ENCODE measurements around the gene GNB4.

Gene GNB4

DNA sequence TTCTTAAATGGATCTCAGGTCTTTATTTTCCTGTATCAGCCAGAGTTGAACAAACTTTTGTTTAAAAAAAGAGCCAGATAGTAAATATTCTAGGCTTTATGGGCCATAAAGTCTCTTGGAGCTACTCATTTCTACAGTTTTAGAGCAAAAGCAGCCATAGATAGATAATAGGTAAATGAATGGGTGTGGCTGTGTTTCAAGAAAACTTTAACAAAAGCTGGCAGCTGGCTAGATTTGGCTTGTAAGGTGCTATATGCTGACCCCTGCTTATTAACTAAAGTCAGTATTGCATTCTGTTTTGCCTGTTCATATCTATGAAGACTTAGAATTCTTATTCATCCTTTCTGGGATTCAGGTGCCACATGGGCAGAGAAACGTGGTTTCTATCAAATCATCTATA lies 74.8 kb downstream of the GNB4 start:
- Mint-ChIP-seq H3K9me3 (no peaks in the 10 kb centered on the region), H3K4me3 (no peak overlapping the region), H3K4me1 (ENCODE audit: low read depth in 2 of 2) (no peaks in the 10 kb centered on the region), H3K27me3 (no peaks in the 10 kb centered on the region), H3K36me3 (ENCODE audit: insufficient read depth) (peaks cover 50% of the 10 kb centered on the region), H3K27ac (no peak overlapping the region)
- DNase-seq (no peak), ATAC-seq (replicated peaks) (no peak)

DNA sequence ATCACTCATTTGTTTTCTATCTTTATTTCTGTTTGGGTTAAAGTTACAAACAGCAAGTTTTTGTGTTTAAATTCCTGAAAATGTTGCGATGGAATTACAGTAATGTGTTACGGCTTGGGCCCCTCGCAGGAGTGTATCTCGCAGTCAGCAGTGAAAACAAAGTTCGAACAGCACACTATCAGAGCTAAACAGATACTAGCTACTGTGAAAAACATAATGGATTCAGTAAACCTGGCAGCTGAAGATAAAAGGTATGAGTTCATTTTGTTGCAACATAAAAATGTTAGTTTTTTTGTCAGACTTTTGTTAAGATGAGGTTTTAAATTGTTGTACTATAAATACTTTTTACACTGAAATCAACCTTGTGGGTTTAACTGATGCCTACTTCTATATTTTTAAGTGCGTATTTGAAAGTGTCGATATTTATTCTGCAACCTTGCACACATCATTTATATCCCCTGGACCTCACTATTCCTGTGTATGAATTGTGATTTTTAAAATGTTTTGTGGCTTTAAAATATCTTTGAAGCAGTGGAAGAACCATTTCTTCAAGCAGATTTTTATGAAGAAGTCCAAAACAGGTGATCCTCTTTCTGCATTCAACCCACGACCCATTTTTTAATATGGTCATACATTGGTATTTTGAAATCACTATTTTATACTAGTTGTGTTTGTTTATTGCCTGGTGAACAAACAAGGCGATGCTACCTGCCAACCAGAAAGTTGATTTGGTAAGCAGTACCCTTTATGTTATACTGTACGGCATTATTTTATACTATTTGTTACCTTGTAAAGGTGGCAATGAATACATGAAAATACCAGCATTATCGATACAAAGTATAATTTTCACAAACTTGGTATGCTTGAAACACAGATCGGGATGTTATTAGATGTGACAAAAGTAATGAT lies 75.9 kb downstream of the GNB4 start:
- ATAC-seq (replicated peaks) (no peak), DNase-seq (no peak)
- H3K27me3 Mint-ChIP-seq = no peaks in the 10 kb centered on the region
- no peaks in the 10 kb centered on the region for H3K9me3 Mint-ChIP-seq
- peaks cover 59% of the 10 kb centered on the region for H3K36me3 Mint-ChIP-seq (ENCODE audit: insufficient read depth)
- no peaks in the 10 kb centered on the region for H3K4me1 Mint-ChIP-seq (ENCODE audit: low read depth in 2 of 2)
- no peak overlapping the region for H3K4me3 Mint-ChIP-seq
- H3K27ac Mint-ChIP-seq = no peak overlapping the region

DNA sequence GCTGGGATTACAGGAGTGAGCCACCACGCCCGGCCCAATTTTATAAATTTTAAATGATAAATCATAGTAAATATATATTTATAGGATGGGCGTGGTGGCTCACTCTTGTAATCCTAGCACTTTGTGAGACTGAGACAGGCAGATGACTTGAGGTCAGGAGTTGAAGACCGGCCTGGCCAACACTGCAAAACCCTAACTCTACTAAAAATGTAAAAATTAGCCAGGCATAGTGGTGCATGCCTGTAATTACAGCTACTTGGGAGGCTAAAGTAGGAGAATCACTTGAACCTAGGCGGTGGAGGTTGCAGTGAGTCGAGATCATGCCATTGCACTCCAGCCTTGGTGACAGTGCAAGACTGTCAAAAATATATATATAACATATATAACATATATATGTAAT lies 77.3 kb downstream of the GNB4 start:
- ATAC-seq (replicated peaks) (no peak), DNase-seq (no peak)
- H3K27ac Mint-ChIP-seq = no peak overlapping the region
- no peak overlapping the region for H3K4me3 Mint-ChIP-seq
- no peaks in the 10 kb centered on the region for H3K4me1 Mint-ChIP-seq (ENCODE audit: low read depth in 2 of 2)
- H3K27me3 Mint-ChIP-seq = no peaks in the 10 kb centered on the region
- H3K9me3 Mint-ChIP-seq = no peaks in the 10 kb centered on the region
- H3K36me3 Mint-ChIP-seq (ENCODE audit: insufficient read depth) = peaks cover 51% of the 10 kb centered on the region

DNA sequence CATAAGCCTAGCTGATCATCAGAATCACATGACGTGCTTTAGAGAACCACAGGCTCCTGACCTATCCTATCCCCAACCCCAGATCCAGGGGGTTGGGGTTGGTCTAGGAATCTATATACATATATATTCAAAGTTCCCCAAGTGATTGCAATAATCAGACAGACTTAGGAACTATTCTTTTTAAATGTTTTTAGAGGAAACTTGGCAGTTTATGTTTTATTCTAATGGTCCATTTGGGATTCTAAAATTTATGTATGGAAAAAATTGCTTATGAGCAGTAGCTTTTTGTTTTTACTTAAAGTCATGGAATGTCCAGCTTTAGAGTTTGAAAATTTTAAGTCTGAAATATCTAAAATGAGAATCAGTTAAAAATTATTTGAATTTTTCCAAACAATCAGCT lies 81.6 kb downstream of the GNB4 start:
- ATAC-seq (replicated peaks) (no peak), DNase-seq (no peak)
- Mint-ChIP-seq H3K27ac (no peak overlapping the region), H3K4me1 (ENCODE audit: low read depth in 2 of 2) (no peaks in the 10 kb centered on the region), H3K36me3 (ENCODE audit: insufficient read depth) (peaks cover 48% of the 10 kb centered on the region), H3K27me3 (no peaks in the 10 kb centered on the region), H3K9me3 (no peaks in the 10 kb centered on the region), H3K4me3 (no peak overlapping the region)

DNA sequence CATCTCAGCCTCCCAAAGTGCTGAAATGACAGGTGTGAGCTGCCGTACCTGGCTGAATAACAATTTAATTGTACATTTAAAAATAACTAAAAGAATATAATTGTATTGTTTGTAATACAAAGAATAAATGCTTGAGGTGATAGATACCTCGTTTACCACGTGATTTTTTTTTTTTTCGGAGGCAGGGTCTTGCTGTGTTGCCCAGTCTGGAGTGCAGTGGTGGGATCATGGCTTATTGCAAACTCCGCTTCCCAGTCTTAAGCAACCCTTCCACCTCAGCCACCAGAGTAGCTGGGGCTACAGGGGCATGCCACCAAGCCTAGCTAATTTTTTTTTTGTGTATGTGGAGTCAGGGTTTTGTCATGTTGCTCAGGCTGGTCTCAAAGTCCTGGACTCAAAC lies 87.9 kb downstream of the GNB4 start:
- ATAC-seq (replicated peaks) = no peak
- Mint-ChIP-seq H3K27me3 (no peaks in the 10 kb centered on the region), H3K4me3 (no peak overlapping the region), H3K27ac (no peak overlapping the region), H3K36me3 (ENCODE audit: insufficient read depth) (peaks cover 83% of the 10 kb centered on the region), H3K4me1 (ENCODE audit: low read depth in 2 of 2) (no peaks in the 10 kb centered on the region), H3K9me3 (no peaks in the 10 kb centered on the region)
- no peak for DNase-seq

DNA sequence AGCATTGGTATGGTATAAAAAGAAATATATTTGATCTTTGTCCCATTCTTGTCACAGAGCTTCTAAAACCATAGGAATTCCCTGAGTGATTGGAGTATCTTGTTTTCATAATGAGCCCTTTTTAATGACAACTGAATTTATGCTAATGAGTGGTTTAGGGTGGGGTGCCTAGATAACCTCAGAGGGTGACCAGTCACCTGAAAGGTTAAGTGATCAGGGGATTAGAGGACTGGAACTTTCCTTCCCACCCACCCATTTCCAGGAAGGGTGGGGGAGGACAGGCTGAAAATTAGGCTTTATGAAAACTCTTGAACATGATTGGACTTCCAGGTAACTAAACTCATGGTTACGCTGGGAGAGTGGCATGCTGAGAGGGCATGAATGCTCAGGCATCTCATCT lies 95.3 kb downstream of the GNB4 start:
- H3K36me3 Mint-ChIP-seq (ENCODE audit: insufficient read depth) = peaks cover 74% of the 10 kb centered on the region
- no peaks in the 10 kb centered on the region for H3K9me3 Mint-ChIP-seq
- peak overlapping the region; percentile 5 to 18 for H3K27ac Mint-ChIP-seq
- peaks cover 6 to 23% of the 10 kb centered on the region in 2 donors for H3K4me1 Mint-ChIP-seq (ENCODE audit: low read depth in 2 of 2)
- no peaks in the 10 kb centered on the region for H3K27me3 Mint-ChIP-seq
- DNase-seq = no peak
- ATAC-seq (replicated peaks) = no peak
- no peak overlapping the region for H3K4me3 Mint-ChIP-seq

DNA sequence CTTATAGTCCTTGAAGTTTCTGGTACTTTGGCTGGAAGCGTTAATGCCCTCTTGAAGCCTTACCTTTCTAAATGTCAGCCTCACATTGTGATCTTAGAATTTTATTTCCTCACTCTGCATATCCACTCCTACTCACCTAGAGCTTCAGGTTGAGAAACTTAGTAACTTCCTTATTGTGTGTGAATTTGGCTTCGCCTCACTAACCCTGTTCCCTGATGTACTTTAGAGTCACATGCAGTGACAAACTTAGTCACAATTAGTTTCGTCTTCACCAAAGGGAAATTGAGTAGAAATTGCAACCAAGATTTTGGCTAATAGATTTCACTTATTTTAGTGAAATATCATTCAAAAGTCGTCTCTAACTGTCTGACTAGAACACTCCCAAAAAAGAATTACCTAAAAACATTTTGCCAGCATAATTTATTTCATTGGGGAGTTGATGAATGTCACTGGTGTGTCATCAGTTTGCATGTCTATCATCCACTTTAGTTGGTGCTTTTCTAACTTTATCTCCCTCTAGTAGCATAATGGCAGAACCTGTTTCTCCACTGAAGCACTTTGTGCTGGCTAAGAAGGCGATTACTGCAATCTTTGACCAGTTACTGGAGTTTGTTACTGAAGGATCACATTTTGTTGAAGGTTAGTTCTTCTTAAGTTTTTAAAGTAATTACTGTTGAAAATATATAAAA lies 102.8 kb downstream of the GNB4 start:
- H3K4me1 Mint-ChIP-seq (ENCODE audit: low read depth in 2 of 2) = peaks cover 8 to 23% of the 10 kb centered on the region in 2 donors
- peaks cover 23% of the 10 kb centered on the region for H3K36me3 Mint-ChIP-seq (ENCODE audit: insufficient read depth)
- H3K27ac Mint-ChIP-seq = peak overlapping the region; percentile 95 to 97
- DNase-seq (no peak), ATAC-seq (replicated peaks) (no peak)
- no peaks in the 10 kb centered on the region for H3K9me3 Mint-ChIP-seq
- H3K4me3 Mint-ChIP-seq = peak overlapping the region; percentile 98 to 99
- H3K27me3 Mint-ChIP-seq = no peaks in the 10 kb centered on the region

DNA sequence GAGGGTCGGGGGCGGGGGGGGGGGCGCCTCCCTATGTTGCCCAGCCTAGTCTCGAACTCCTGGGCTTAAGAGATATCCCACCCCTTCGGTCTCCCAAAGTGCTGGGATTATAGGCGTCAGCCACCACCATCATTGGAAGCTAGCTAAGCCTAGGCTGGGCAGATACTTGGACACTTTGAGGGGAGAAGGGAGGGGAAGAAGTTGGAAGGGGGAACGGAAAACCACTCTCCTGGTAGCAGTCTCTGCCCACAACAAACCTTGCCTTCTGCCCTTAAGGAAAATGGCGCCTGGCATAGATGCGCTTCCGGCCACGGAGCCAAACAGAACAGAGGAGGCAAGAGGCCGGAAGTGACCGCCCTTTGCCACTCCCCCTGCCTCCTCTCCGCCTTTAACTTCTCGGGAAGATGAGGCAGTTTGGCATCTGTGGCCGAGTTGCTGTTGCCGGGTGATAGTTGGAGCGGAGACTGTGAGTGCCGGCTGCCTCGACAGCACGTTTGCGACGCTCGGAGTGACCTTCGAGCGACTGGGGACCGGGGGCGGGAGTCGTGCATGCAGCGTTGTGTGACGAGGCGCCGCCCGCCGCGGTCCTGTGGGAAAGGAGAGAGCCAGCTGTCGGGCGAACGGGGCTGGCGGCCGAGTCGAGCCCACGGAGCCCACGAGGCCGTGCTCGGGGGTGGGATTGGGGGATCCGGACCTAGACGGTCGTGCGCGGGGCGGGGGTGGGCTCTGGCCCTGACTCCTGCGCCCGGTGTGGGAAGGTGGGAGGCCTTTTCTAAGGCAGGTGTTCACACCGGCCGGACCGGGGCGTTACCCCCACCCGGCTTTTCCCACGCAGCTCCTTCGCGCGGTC lies 103.7 kb downstream of the GNB4 start, which contains the start of gene MFN1:
TSS of gene MFN1 (plus strand) at position 365 of the 850 bp plus-strand sequence. CDS start 1,143 bp downstream, outside the sequence.
- Mint-ChIP-seq H3K36me3 (ENCODE audit: insufficient read depth) (peaks cover 14% of the 10 kb centered on the region), H3K27ac (peak within 1 kb of the TSS; percentile 95 to 97), H3K9me3 (no peaks in the 10 kb centered on the region), H3K27me3 (no peaks in the 10 kb centered on the region), H3K4me1 (ENCODE audit: low read depth in 2 of 2) (peaks cover 8 to 23% of the 10 kb centered on the region in 2 donors), H3K4me3 (peak within 1 kb of the TSS; percentile 98 to 99)
- peak; percentile 84 to 85 (median 85) for DNase-seq
- peak; percentile 98 for ATAC-seq (replicated peaks)

All from effector memory CD8-positive, alpha-beta T cell (primary cell).